Stimulated activated CD4-positive, alpha-beta T cell treated with anti-CD3 and anti-CD28 coated beads, TNF-alpha, amount 100 ng/mL, for 24 hours (primary cell): Measurements from ENCODE around the gene C1orf185.
"Not testable (repeated sequence)": the region's sequence is repeated elsewhere in the genome, so short reads cannot be mapped to it uniquely, and the experiment has no call there.

ENCODE experiments used
- DNase-seq, 3 experiments: peaks; one replicate each; pipeline ENCODE4 v3.0.0-alpha.2; 2020; ENCODE audit warnings: low read depth in 3 of 3

Gene C1orf185

DNA sequence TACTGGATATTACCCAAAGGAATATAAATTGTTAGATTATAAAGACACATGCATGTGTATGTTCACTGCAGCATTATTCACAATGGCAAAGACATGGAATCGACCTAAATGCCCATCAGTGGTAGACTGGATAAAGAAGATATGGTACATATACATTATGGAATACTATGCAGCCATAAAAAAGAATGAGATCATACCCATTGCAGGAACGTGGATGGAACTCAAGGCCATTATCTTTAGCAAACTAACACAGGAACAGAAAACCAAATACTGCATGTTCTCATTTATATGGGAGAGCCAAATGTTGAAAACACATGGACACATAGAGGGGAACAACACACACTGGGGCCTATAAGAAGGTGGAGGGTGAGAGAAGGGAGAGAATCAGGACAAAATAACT is 35.7 kb downstream of the C1orf185 start:
- DNase-seq, result not testable (repeated sequence)

DNA sequence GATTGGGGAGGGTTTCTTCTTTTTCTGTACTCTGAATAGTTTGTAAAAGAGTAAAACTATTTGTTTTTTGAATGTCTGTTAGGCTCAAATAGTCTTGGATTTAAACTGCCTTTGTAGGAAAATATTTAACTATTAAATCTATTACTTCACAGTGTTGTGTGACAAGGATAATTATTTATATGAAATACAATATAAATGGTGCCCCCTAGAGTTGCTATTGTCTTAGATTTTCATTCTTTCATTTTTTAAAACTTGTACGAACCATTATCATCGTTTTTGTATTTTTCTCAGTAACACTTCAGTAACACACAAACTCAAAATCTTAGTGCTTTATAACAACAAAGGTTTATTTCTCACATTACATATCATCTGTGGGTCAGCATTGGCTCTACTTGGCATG is 37.4 kb downstream of the C1orf185 start:
- DNase-seq, result no peak

- DNase-seq, result no peak
Observed at GRCh38 chr1:51147394-51147793, 45.4 kb downstream of the C1orf185 start.

- DNase-seq, result no peak
Observed at GRCh38 chr1:51154776-51155175, 52.7 kb downstream of the C1orf185 start.

DNA sequence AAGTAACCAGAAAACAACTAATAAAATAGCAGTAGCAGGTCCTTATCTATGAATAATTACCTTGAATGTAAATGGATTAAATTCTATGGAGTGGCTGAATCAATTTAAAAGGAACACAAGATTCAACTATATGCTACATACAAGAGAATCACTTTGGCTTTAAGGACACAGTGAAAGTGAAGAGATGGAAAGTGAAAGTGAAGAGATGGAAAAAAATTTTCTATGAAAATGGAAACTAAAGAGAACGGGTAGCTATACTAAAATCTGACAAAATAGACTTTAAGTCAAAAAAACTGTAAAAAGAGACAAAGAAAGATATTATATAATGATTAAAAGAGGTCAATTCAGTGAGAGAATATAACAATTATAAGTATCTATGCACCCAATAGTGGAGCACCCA is 54.7 kb downstream of the C1orf185 start:
- no peak for DNase-seq

GRCh38 chr1:51157395-51157794 is 55.4 kb downstream of the C1orf185 start:
- DNase-seq, result no peak

DNA sequence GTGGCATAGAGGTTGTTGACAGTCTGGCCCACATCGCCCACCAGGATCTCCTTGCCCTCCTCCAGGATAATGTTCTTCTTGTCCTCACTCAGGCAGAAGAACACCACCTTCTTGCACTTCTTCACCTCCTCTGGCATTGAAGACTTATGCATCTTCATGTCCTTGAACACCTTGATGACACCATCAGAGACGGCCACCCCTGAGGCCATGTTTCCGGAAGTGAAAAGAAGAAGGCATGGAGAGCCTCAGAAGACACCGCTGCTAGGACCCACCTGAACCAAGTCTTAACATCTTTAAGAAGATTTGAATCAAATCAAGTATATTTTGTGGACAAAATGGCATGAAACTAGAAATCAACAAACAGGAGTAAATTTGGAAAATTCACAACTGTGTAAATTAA is 56.2 kb downstream of the C1orf185 start:
- DNase-seq, result no peak

- DNase-seq, result not testable (repeated sequence)
Observed at GRCh38 chr1:51162560-51162959, 60.5 kb downstream of the C1orf185 start.

- no peak for DNase-seq
Observed at GRCh38 chr1:51165540-51165939, 63.5 kb downstream of the C1orf185 start.

DNA sequence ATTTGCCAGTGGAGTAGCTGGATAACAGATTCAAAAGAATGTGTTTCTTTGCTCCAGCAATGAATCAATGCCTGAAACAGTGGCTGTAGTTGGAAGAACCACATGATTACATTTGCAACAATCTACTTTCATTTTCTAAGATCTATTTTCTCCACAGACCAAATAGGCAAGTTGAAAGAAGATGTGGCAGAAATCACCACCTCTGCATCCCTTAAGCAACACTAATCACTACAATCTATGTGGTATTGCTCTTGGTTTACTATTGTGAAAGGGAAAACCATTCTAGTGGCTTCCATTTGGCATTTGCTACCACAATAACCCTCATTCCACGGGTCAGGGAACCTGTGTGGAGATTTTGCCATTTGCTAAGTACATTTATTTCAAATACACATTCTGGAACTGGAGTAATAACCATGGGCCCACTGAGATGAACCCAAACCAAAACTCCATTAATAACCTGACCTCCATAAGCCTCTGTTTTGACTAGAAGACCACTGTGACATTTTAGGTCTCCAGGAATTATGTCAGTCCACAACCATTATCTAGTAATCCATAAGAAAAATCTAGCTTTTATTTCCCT is 66.3 kb downstream of the C1orf185 start:
- DNase-seq, result no peak

DNA sequence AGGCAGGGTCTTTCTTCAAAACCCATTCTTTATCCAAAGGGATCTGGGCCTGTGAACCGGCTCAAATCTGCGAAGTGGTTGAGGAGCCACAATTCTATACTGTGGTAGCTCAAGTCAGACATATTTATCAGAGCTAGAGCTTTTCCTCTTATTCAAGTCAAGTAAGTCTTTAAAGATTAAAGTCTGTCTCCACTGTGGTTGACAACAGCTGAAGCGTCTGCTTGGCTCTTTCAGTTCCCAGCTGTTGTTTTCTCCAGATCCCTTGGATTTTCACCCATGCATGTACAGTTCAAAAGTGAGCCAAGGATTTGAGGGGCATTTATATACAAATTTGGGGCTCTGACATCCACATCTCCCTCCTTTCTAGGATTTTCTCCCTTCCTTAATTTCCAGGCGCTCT is 66.9 kb downstream of the C1orf185 start:
- DNase-seq, result no peak

GRCh38 chr1:51170342-51170741 is 68.3 kb downstream of the C1orf185 start:
- DNase-seq, result no peak

- no peak for DNase-seq
Observed at GRCh38 chr1:51172811-51173210, 70.8 kb downstream of the C1orf185 start.

DNA sequence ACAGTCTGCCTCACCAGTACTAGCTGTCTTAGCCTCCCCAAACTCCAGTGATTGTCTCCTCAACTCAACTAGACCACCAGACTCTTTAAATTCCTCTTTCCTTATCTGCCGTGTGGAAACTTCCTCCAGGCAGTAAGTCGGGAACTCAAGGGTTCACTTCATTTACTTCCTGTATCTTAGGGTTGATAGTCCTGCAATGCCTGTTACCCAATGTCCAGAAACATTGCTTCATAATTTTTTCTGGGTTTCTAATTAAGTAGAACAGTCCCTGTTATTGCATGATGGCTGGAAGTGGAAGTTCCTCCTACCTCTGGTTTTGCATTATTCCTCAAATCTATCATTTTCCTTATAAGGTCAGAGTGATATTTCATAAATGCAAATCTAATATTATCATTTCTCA is 73.2 kb downstream of the C1orf185 start:
- DNase-seq, result no peak

GRCh38 chr1:51177988-51178387 is 76.0 kb downstream of the C1orf185 start:
- not testable (repeated sequence) for DNase-seq

GRCh38 chr1:51188230-51188629 is 86.2 kb downstream of the C1orf185 start:
- no peak for DNase-seq

DNA sequence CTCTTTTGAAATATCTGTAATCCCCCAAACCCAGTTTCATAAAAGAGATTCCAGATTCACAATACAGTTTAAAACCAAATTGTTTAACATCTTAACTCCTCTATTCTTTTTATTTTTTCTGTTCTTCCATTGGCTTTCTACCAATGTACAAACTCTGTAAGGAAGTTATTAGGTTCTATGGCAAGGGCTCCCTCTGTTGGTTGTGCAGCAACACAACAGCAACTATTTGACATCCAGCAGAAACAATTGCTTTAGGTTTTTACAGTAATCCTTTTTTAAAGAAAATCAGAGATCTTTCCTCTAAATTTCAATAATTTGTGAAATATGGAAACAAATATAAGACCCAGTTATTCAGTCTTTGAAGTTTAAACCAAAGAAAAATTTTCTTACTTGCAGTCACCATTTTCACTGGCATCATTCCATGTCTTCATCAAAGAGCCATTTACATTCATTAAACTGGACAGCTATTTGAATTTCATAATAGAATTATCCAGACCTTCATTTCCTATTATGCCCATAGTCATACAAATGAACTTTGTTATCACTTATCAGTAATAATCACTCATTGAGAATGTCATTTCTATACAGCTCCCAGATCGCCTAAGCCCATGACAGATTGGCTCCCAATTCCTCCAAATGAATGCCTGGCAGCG is 87.5 kb downstream of the C1orf185 start:
- DNase-seq, result peak; percentile 4 to 17 (median 12)

GRCh38 chr1:51190961-51191360 is 88.9 kb downstream of the C1orf185 start:
- DNase-seq, result no peak

DNA sequence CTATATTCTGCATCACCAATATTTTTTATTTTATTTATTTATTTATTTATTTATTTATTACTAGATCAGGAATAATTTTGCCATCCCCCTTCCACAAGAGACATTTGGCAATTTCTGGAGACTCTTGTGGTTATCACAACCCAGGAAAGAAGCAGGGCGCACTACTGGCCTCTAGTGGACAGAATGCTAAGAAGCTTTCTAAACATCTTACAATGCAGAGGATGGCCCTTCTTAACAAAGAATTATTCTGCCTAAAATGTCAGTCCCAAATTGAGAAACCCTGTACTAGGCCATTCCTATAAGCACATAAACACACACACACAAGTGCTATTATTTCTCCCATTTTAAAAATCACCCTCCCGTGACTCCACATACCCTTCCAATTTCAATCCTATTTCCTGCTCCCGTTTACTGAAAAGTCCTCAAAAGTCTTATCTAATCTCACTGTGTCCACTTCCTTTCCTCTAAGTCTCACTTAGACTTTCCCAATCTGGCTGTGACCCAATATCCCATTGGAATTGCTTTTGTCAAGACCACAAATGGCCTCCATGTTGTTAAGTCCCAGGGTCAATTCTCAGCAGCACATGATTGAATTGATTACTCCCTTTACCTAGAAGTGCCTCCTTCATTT is 90.3 kb downstream of the C1orf185 start:
- peak; percentile 20 to 45 (median 43) for DNase-seq

DNA sequence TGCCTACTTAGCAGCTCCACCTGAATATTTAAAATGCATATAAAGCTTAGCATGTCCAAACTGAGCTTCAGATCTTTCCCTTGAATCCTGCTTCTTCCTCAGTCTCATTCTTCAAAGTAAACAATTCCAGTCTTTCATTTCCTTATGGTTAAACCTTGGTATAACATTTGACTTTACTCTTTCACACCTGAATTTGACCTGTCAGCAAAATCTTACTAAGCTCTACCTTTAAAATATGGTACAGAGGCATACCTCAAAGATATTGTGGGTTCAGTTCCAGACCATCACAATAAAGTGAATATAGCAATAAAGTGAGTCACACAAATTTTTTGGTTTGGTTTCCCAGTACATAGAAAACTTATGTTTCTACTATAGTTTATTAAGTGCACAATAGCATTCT is 91.5 kb downstream of the C1orf185 start:
- no peak for DNase-seq
